ENCODE measurements around the gene RXRA.

Gene RXRA

GRCh38 chr9:134454476-134454857, 128.2 kb downstream of the RXRA start:
- TF ChIP-seq CTCF (IDR thresholded peaks at IDR 0.05; ENCODE audit: low read depth, low read length): no peak
- no peak overlapping the region for H3K4me3 ChIP-seq (replicated peaks in 1 of 2; ENCODE audit: low read depth in 2 of 2, low read length in 2 of 2)

GRCh38 chr9:134455021-134455471, 128.8 kb downstream of the RXRA start:
- no peak for TF ChIP-seq CTCF (IDR thresholded peaks at IDR 0.05; ENCODE audit: low read depth, low read length)
- DNase-seq (ENCODE audit: low read depth in 2 of 2): no peak

More at GRCh38 chr9:134454476-134454857, 128.2 kb downstream of the RXRA start:
- no peak for DNase-seq (ENCODE audit: low read depth in 2 of 2)

GRCh38 chr9:134455537-134455933, 129.3 kb downstream of the RXRA start:
- TF ChIP-seq CTCF (IDR thresholded peaks at IDR 0.05; ENCODE audit: low read depth, low read length): no peak
- no peak for DNase-seq (ENCODE audit: low read depth in 2 of 2)
- H3K4me3 ChIP-seq (replicated peaks in 1 of 2; ENCODE audit: low read depth in 2 of 2, low read length in 2 of 2): peak overlapping the region in 1 of 2 donors; percentile 34

More at GRCh38 chr9:134455021-134455471, 128.8 kb downstream of the RXRA start:
- H3K4me3 ChIP-seq (replicated peaks in 1 of 2; ENCODE audit: low read depth in 2 of 2, low read length in 2 of 2): no peak overlapping the region

- DNase-seq (ENCODE audit: low read depth in 2 of 2): peak; percentile 98 to 99
- no peak for TF ChIP-seq CTCF (IDR thresholded peaks at IDR 0.05; ENCODE audit: low read depth, low read length)
- peak overlapping the region in 1 of 2 donors; percentile 34 for H3K4me3 ChIP-seq (replicated peaks in 1 of 2; ENCODE audit: low read depth in 2 of 2, low read length in 2 of 2)
Measured at GRCh38 chr9:134455934-134456755, 129.9 kb downstream of the RXRA start.

- no peak overlapping the region for H3K4me3 ChIP-seq (replicated peaks in 1 of 2; ENCODE audit: low read depth in 2 of 2, low read length in 2 of 2)
- TF ChIP-seq CTCF (IDR thresholded peaks at IDR 0.05; ENCODE audit: low read depth, low read length): no peak
- DNase-seq (ENCODE audit: low read depth in 2 of 2): no peak
Measured at GRCh38 chr9:134456756-134457305, 130.6 kb downstream of the RXRA start.

- no peak for TF ChIP-seq CTCF (IDR thresholded peaks at IDR 0.05; ENCODE audit: low read depth, low read length)
- H3K4me3 ChIP-seq (replicated peaks in 1 of 2; ENCODE audit: low read depth in 2 of 2, low read length in 2 of 2): no peak overlapping the region
- DNase-seq (ENCODE audit: low read depth in 2 of 2): no peak
Measured at GRCh38 chr9:134457321-134458206, 131.3 kb downstream of the RXRA start.

Measured in cardiac fibroblast (primary cell).